GM12878 (cell line): ENCODE results near the gene SPHK2. TPM values are rescaled to one million over a fixed set of nuclear protein-coding genes. Genes with fewer than 3 reads are reported as not detected.

Source experiments
- ATAC-seq: fragments of 200-7000 bp; cut with Tn5 transposase; 3 replicates; pipeline ENCODE4 v1.9.1; 2020; ENCODE audit warnings: mild to moderate bottlenecking, moderate library complexity
- BruUV-seq: library from RNA; stranded (reverse); fragments of 400-500 nt; replicated peaks from 2 replicates; lab custom pipeline; 2021; lab: Mats Ljungman, UMichigan
- CTCF ChIA-PET: fragments of 300-600 bp; sonication (Branson Sonifier 250); formaldehyde crosslinking; extraction: SDS; loops from one replicate; lab custom pipeline; 2021; ENCODE audit warnings: inconsistent platforms; lab: Yijun Ruan, JAX
- POLR2A ChIA-PET: fragments of 350-600 bp; formaldehyde crosslinking; extraction: SDS; loops from one replicate; lab custom pipeline; 2021; ENCODE audit warnings: inconsistent platforms; lab: Charles Lee
- RAD21 ChIA-PET: fragments of 300-600 bp; sonication (Branson Sonifier 250); formaldehyde crosslinking; loops from one replicate; lab custom pipeline; 2023; ENCODE audit warnings: antibody characterized with exemption; ENCODE audit not compliant: unreplicated experiment; lab: Charles Lee
- SMC1A ChIA-PET: fragments of 300-600 bp; sonication (Branson Sonifier 250); formaldehyde crosslinking; loops from one replicate; lab custom pipeline; 2023; ENCODE audit not compliant: unreplicated experiment, uncharacterized antibody; lab: Charles Lee
- DNase-seq: peaks from one replicate; pipeline ENCODE4 v3.0.0-alpha.2; 2011; ENCODE audit warnings: low read depth, low spot score
- FAIRE-seq: peaks from 3 replicates; lab custom pipeline; 2011; peaks lifted over from hg19 to GRCh38; lab: Jason Lieb, UNC
- H2AFZ ChIP-seq: 2 replicates; pipeline ENCODE4 v1.6.0; 2011; ENCODE audit warnings: low read depth, low read length, control low read depth; ENCODE audit not compliant: control insufficient read depth
- H3K27ac ChIP-seq: 2 replicates; pipeline ENCODE4 v1.5.1; 2011; ENCODE audit warnings: control low read depth; ENCODE audit not compliant: control insufficient read depth, insufficient read depth
- H3K27me3 ChIP-seq, 2 experiments: replicated peaks in 1 of 2; 2 replicates each; pipeline versions ENCODE4 v1.6.0 to v1.6.1; 2011; ENCODE audit warnings: low read length in 1 of 2; ENCODE audit not compliant: control insufficient read depth in 2 of 2, insufficient read depth in 2 of 2
- H3K36me3 ChIP-seq, 2 experiments: 2 replicates each; pipeline ENCODE4 v1.5.1; 2011; ENCODE audit warnings: low read length in 1 of 2; ENCODE audit not compliant: control insufficient read depth in 2 of 2, insufficient read depth in 2 of 2
- H3K4me1 ChIP-seq: 2 replicates; pipeline ENCODE4 v1.6.1; 2011; ENCODE audit warnings: mild to moderate bottlenecking, low read length, moderate library complexity, mixed read lengths; ENCODE audit not compliant: control insufficient read depth, insufficient read depth
- H3K4me2 ChIP-seq: 2 replicates; pipeline ENCODE4 v1.6.0; 2011; ENCODE audit warnings: control low read depth; ENCODE audit not compliant: control insufficient read depth, insufficient read depth
- H3K4me3 ChIP-seq: fragments of 200-600 bp; sonication (generic); 2 replicates; pipeline ENCODE4 v1.5.1; 2016
- H3K79me2 ChIP-seq: 2 replicates; pipeline ENCODE4 v1.6.0; 2011; ENCODE audit warnings: low read length; ENCODE audit not compliant: control insufficient read depth, insufficient read depth
- H3K9ac ChIP-seq: 2 replicates; pipeline ENCODE4 v1.8.0; 2011; ENCODE audit warnings: low read length, control low read depth, mixed read lengths; ENCODE audit not compliant: control insufficient read depth, insufficient read depth
- H3K9me3 ChIP-seq: replicated peaks from 3 replicates; pipeline ENCODE4 v1.5.1; 2011; ENCODE audit warnings: mild to moderate bottlenecking, low read length; ENCODE audit not compliant: control insufficient read depth, insufficient read depth
- H4K20me1 ChIP-seq: 2 replicates; pipeline ENCODE4 v1.6.0; 2011; ENCODE audit not compliant: control insufficient read depth, insufficient read depth
- BHLHE40 ChIP-seq, 2 experiments: fragments of 450-650 bp in 1 of 2; IDR thresholded peaks; 2 replicates each; pipeline ENCODE4 v1.6.1; 2011 to 2017; ENCODE audit warnings: low read depth in 2 of 2, borderline replicate concordance in 1 of 2, improper control_type of control experiment in 1 of 2, low read length in 1 of 2, mild to moderate bottlenecking in 1 of 2
- CEBPB ChIP-seq, 2 experiments: fragments of 150-350 bp in 1 of 2; IDR thresholded peaks; 2 replicates each; pipeline ENCODE4 v1.6.1; 2012 to 2014; ENCODE audit warnings: low read depth in 2 of 2, low read length in 2 of 2, borderline replicate concordance in 1 of 2, inconsistent platforms in 1 of 2
- DPF2 ChIP-seq: fragments of 450-650 bp; IDR thresholded peaks from 2 replicates; pipeline ENCODE4 v1.6.1; 2017; ENCODE audit warnings: mild to moderate bottlenecking
- HDAC2 ChIP-seq: fragments of 200-600 bp; sonication (generic); IDR thresholded peaks from 2 replicates; pipeline ENCODE4 v1.6.1; 2017
- PML ChIP-seq: IDR thresholded peaks from 2 replicates; pipeline ENCODE4 v1.6.1; 2012; ENCODE audit warnings: low read length, inconsistent platforms
- SPI1 ChIP-seq: IDR thresholded peaks from 2 replicates; pipeline ENCODE4 v1.6.1; 2011; ENCODE audit warnings: low read depth, mild to moderate bottlenecking, low read length, moderate library complexity, borderline replicate concordance; ENCODE audit not compliant: insufficient read depth
- ZNF274 ChIP-seq: IDR thresholded peaks from one replicate; pipeline ENCODE4 v1.8.0; 2011; ENCODE audit not compliant: insufficient read length, insufficient read depth
- ZNF622 ChIP-seq: fragments of 450-650 bp; IDR thresholded peaks from 2 replicates; pipeline ENCODE4 v1.6.1; 2017; ENCODE audit warnings: mild to moderate bottlenecking, inconsistent platforms
- WGBS: methylation state at CpG from one replicate; pipeline ENCODE4 v1.1.6; 2016; ENCODE audit warnings: low lambda C conversion rate; ENCODE audit not compliant: insufficient replicate concordance, insufficient coverage; ENCODE audit errors: missing lambda C conversion rate; 5-methylcytosine and 5-hydroxymethylcytosine counted together
- in situ Hi-C: fragments of 300-500 bp; cut with MboI; formaldehyde crosslinking; loops from 9 replicates; pipeline ENCODE4 v1.14.3; 2018; ENCODE audit warnings: mixed read lengths
- intact Hi-C: fragments of 100-400 bp; cut with micrococcal nuclease; formaldehyde crosslinking; loops from one replicate; pipeline ENCODE4 v1.14.2; 2022; ENCODE audit not compliant: unreplicated experiment
- polyA plus RNA-seq, 11 experiments: library from polyadenylated mRNA; depleted of rRNA in 4 of 11; unstranded in 6 of 11; stranded (reverse) in 5 of 11; fragments of >200 nt; fragmentation: Nextera tagmentation in 4 of 11; fragmentation: Illumina TruSeq in 1 of 11; extraction: Ambion mirVana in 4 of 11; extraction: Trizol in 1 of 11; gene quantifications; 1 replicate in 1 of 11; 2 replicates in 10 of 11; pipeline versions ENCODE4 v1.2.1 to v1.2.3, GENCODE V29; 2011 to 2016; ENCODE audit warnings: inconsistent platforms in 2 of 11, missing spikeins in 2 of 11, low read depth in 1 of 11
- total RNA-seq, 4 experiments: library from RNA; depleted of rRNA in 3 of 4; stranded (reverse); fragments of >200 nt in 3 of 4; fragmentation: Illumina TruSeq in 1 of 4; extraction: Trizol in 1 of 4; gene quantifications; 2 replicates each; pipeline versions ENCODE4 v1.2.1 to v1.2.3, GENCODE V29; 2013 to 2021
- TF ChIP-seq, protein P1 (sequence below): IDR thresholded peaks from 2 replicates; pipeline ENCODE4 v1.6.1; 2012; ENCODE audit warnings: mild to moderate bottlenecking, low read depth, low read length

SPHK2 gene
- total and polyA plus RNA-seq, 10 of the 15 experiments (the other 5 are each of a cell fraction or from before 2014, with no cell fraction given), result 0.37 to 40.5 (median 11.2) TPM

- intact Hi-C loops (no loop called here), in situ Hi-C loops (loop anchor here (25.0 kb wide), 1 partner anchor 1259 kb away; the partner anchor contains the start of genes AKT1S1, IL4I1 and TBC1D17)
- ChIA-PET SMC1A (no interaction called here), RAD21 (interaction anchor here (0.6 to 1.6 kb wide), 2 partner anchors 9 to 40 kb away, joined by 3 to 6 read pairs; partner anchors contain the start of genes RPL18 and SPHK2), POLR2A (interaction anchor here (0.8 to 1.0 kb wide), 2 partner anchors 10 to 246 kb away, joined by 3 read pairs; partner anchors contain the start of gene DBP), CTCF (no interaction called here)
- ATAC-seq (no peak), DNase-seq (no peak), FAIRE-seq (no peak)
- TF ChIP-seq, protein P1, sequence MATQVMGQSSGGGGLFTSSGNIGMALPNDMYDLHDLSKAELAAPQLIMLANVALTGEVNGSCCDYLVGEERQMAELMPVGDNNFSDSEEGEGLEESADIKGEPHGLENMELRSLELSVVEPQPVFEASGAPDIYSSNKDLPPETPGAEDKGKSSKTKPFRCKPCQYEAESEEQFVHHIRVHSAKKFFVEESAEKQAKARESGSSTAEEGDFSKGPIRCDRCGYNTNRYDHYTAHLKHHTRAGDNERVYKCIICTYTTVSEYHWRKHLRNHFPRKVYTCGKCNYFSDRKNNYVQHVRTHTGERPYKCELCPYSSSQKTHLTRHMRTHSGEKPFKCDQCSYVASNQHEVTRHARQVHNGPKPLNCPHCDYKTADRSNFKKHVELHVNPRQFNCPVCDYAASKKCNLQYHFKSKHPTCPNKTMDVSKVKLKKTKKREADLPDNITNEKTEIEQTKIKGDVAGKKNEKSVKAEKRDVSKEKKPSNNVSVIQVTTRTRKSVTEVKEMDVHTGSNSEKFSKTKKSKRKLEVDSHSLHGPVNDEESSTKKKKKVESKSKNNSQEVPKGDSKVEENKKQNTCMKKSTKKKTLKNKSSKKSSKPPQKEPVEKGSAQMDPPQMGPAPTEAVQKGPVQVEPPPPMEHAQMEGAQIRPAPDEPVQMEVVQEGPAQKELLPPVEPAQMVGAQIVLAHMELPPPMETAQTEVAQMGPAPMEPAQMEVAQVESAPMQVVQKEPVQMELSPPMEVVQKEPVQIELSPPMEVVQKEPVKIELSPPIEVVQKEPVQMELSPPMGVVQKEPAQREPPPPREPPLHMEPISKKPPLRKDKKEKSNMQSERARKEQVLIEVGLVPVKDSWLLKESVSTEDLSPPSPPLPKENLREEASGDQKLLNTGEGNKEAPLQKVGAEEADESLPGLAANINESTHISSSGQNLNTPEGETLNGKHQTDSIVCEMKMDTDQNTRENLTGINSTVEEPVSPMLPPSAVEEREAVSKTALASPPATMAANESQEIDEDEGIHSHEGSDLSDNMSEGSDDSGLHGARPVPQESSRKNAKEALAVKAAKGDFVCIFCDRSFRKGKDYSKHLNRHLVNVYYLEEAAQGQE, result no peak
- TF ChIP-seq HDAC2 (no peak), ZNF622 (no peak), ZNF274 (no peak), CEBPB (IDR thresholded peaks at IDR 0.05; ENCODE audit: borderline replicate concordance in 1 of 2, low read depth in 2 of 2, low read length in 2 of 2) (no peak), BHLHE40 (IDR thresholded peaks at IDR 0.05; ENCODE audit: borderline replicate concordance in 1 of 2, low read depth in 2 of 2, low read length in 1 of 2) (no peak), SPI1 (no peak), PML (no peak), DPF2 (no peak)
- H3K4me1 ChIP-seq, result peaks cover 9% of the 10 kb centered on the region
- WGBS, result 94% methylated on average over 10 of the region's 17 CpGs
- no TSS peak for BruUV-seq
- H3K9me3 ChIP-seq, result no peaks in the 10 kb centered on the region
- no peaks in the 10 kb centered on the region for H3K27me3 ChIP-seq
- H4K20me1 ChIP-seq, result no peaks in the 10 kb centered on the region
- no peak overlapping the region for H3K4me3 ChIP-seq
- H3K4me2 ChIP-seq, result no peak overlapping the region
- H2AFZ ChIP-seq, result no peak overlapping the region
- no peak overlapping the region for H3K9ac ChIP-seq
- H3K27ac ChIP-seq, result no peak overlapping the region
- peaks cover 11% of the 10 kb centered on the region for H3K79me2 ChIP-seq
- peaks cover 6 to 8% of the 10 kb centered on the region in 2 experiments; a peak in 3 of 4 replicates for H3K36me3 ChIP-seq
These were observed 8.6 kb downstream of the SPHK2 start for GRCh38 chr19:48627865-48628314.
